GM21619 (cell line): ENCODE results near the gene NAGS.
"Not testable (repeated sequence)": the region's sequence is repeated elsewhere in the genome, so short reads cannot be mapped to it uniquely, and the experiment has no call there.

Experiments
- ATAC-seq: cut with Tn5 transposase; IDR thresholded peaks from one replicate; pipeline ENCODE4 v1.9.1; 2021; ENCODE audit not compliant: unreplicated experiment

The NAGS gene

DNA sequence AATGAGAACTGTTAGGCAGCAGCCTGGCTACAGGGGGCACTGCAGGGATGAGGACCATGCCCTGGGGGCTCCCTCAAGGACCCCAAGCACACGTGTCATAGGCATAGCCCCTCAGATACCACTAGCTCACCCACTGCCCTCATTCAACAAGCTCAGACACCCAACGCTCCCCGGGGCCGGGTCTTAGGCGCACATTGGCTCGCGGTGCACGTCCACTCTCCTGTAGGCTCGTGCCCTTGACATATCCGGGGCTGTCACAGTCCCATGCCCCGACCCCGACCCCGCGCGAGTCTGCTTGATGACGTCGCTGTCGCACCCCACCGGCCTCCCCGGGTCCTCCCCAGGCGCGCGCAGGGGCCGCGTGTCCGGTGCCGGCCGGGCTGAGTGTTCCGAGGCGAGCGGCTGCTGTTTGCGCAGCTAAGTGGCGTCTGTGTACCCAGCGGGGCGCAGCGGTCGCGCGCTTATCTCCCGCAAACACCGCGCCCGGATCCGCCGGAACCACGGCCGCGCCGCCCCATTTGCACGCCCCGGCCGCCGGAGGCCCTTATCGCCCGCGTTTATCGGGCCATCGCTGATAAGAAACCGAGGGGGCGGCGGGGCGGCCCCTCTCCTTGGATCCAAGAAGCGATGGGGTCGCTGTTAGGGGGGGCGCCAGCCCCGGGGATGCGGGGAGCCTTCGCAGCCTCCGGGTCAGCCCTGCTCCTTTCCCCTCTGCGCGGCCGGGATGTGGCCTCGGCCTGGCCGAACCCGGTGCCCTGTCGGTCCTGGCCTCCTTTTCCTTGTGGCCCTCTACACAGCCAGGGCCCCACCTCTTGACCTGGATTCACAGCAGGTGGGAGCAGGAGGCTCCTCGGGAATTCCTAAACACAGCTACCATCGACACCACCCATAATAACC is 20.7 kb upstream of the NAGS start:
- no peak for ATAC-seq

DNA sequence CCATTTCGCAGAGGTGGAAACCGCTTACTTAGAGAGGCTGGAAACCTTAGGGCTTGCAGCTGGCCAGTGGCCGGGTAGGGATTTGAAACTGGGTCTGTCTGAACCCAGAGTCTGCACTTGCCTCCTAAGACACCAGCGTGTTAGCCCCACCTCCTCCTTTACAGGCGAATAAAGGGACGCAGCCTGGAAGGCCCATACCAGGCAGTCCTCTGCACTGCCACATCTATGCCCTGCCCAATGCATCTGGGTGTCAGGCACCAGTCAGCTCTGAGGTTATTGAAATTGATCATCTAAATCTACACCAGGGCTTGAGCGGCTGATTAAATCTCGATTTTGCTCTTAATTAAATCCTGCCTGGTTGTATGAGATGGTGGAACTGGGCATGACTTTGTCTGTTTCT is 19.9 kb upstream of the NAGS start:
- no peak for ATAC-seq

DNA sequence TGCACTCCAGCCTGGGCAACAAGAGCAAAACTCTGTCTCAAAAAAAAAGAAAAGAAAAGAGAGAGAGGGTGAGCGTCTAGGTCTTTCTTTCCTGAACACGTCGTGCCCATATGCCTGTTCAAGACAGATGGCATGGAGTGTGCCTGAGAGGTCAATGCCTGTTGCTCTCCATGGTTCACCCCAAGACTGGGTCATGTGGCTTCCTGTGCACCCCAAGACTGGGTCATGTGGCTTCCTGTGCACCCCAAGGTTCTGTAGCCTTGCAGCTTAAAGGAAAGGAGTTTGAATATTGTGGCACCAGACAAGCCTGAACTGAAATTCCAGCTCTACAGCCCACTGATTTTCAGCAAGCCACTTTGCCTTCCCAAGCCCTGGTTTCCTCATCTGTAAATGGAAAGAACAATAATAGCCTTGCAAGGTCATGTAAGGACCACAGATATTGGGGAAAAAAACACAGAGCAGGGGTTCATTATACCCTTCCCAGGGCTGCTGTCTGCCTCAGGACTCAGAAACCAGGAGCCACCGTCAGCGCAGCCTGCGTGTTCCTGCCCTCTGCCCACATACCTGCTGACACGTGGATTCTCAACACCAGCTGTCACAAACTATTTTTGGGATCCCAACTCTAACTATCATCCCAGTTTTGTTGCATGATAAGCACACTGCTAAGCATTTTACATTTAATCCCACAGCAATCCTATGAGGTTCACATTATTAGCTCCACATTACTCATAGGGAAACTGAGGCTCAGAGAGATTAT is 18.0 kb upstream of the NAGS start:
- no peak for ATAC-seq

DNA sequence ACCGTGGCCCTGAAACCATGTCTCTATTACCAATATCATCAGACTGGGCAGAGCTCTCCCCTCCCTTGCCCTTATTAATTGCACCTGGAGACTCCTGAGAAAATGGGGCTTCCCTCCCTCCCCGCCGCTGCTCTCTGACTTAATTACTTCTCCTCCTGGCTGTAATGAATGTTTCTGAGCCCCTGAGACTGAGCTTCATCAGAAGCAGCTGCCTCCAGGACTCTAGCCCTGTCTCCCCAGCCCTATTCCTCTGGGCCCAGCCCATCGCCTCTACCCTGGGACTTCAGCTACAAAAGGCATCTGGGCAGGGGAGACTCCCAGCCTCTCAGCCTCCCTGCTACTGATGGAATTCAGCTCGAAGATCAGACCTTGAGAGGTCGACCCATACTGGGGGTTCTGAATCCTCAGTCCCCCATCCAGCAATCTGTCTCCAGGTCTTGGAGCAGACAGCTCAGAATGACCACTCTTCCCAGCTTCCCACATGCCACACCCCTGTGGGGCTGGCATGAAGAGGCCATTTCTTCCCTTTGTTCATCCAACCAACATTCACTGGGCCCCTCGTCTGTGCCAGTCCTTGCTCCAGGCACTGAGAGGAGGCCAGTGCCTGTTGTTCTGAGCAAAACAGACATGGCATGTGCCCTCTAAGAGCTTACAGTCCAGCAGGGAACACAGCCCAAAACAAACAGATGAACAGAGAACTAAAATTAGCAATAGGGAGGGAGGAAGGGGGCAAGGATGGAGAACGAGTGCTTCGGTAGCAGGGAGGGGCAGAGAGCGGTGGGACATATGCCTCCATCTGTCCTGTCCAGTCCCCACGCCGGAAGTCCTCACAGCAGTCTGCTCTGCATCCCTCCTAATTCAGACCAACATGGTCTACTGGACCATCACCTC is 17.0 kb upstream of the NAGS start:
- no peak for ATAC-seq

DNA sequence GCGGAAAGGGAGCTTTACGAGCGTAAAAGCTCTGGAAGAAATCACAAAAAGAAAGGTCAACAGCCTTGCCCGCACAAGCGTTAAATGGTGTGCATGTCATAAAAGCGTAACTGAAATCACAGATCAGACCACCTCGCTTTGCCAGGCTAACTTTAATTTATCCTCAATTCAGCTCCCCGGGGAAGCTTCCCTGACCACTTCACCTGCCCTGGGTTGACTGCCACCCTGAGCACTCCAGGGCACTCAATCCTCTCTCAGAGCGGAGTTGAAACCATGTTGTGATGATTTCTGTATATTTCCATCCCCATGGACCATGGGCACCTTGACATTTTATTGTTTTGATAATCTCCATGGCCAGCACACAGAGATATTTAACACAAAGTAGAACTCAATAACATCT is 16.1 kb upstream of the NAGS start:
- ATAC-seq, result no peak

DNA sequence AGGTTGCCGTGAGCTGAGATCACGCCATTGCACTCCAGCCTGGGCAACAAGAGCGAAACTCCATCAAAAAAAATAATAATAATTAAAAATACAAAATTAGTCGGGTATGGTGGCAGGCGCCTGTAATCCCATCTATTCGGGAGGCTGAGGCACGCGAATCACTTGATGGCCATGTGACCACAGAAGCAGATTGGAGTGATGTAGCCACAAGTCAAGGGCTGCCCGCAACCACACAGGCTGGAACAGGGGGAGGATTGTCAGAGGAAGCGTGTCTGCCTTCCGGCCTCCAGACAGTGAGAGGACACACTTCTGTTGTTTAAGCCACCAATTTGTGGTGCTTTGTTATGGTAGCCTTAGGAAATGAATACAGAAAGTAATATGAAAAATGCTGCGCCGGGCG is 11.8 kb upstream of the NAGS start:
- ATAC-seq, result no peak

DNA sequence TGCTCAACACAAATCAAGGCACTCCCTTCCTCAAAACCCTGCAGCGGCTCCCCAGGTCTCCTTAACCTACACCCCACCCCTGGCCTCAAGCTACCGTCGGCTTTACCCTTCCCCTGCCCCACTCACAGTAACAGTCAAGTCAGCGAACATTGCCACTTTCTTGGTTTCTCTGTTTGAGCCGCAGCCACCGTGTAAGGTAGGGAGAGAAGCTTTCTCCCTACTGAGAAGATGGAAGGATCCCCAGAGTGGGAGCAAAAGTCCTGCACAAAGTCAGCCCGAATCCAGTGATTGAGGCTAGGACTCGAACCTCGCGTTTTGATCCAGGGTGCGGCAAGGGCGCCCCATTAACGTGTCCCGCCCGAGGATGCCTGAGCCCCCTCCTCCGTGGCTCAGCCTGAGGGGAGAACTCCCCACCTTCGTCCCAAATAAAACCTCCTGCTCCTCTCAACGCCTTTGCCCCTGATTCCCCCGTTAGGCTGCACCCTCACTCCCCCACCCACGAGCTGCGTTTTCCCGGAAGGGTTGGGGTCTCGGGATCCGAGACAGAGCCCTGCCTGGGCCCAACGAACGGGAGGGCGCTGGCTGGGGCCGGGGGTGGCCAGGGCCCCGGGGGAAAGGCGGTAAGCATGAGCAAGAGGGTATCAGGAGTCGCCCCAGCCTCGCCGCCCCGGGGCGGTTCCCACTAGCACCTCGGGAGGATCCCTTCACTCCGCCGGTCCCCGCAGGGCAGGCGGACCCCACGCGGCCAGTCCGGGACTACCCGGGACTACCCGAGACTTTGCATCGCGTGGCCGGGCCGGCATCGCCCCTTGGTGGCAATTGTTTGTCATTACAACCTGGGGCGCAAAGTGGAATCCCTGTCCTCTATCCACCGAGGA is 9.9 kb upstream of the NAGS start:
- ATAC-seq, result no peak

DNA sequence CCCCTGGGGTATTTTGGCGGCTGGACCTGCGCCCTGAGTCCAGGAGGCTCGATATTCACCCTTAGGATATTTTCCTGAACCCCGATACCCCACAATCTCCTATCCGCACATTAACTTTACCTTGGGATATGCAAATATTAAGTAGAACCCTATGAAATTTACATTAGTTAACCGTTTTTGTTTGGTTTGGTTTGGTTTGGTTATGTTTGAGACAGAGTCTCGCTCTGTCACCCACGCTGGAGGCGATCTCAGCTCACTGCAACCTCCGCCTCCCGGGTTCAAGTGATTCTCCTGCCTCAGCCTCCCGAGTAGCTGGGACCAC is 9.3 kb upstream of the NAGS start:
- ATAC-seq, result no peak

DNA sequence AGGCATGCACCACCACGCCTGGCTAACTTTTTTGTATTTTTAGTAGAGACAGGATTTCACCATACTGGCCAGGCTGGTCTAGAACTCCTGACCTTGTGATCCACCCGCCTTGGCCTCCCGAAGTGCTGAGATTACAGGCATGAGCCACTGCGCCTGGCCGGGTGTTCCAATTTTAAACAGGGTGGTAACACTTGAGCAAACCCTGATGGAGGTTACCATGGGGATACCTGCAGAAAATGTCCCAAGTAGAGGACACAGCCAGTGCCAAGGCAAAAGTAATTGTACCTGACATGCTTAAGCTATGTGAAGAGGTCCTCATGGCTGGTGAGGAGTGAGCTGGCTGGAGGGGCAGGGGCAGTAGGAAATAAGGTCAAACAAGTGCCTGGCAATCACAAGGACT is 7.2 kb upstream of the NAGS start:
- ATAC-seq, result not testable (repeated sequence)

DNA sequence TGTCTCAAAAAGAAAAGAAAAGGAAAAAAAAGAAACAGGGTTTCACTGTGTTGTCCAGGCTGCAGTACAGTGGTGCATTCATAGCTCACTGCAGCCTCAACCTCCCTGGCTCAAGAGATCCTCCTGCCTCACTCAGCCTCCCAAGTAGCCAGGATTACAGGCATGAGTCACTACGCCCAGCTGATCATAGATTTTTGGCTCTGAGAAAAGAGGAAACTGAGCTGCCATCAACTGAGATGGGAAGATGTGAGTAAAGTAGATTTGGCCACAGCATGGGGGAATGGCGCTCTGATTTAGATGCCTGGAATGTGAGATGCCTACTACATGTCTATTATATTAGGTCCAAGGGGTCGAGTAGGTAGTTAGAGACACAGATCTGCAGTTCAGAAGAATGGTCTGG is 5.9 kb upstream of the NAGS start:
- ATAC-seq, result no peak

DNA sequence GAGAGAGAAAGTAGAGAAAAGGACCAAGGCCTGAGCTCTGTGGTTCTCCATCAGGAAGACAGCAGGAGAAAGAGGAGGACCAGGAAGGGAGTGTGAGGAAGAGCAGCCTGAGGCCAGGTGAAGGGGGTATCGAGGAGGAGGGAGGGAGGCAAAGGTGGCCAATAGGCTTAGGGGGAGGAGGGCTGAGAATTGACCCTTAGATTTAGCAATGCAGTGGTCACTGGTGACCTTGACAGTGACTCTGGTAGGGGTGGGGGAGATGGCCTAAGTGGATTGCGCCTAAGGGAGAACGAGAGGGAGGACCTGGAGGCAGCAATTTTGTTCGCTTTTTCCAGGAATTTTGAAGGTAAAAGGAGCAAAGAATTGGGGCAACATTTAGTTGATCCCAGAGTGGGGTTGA is 5.4 kb upstream of the NAGS start:
- no peak for ATAC-seq

DNA sequence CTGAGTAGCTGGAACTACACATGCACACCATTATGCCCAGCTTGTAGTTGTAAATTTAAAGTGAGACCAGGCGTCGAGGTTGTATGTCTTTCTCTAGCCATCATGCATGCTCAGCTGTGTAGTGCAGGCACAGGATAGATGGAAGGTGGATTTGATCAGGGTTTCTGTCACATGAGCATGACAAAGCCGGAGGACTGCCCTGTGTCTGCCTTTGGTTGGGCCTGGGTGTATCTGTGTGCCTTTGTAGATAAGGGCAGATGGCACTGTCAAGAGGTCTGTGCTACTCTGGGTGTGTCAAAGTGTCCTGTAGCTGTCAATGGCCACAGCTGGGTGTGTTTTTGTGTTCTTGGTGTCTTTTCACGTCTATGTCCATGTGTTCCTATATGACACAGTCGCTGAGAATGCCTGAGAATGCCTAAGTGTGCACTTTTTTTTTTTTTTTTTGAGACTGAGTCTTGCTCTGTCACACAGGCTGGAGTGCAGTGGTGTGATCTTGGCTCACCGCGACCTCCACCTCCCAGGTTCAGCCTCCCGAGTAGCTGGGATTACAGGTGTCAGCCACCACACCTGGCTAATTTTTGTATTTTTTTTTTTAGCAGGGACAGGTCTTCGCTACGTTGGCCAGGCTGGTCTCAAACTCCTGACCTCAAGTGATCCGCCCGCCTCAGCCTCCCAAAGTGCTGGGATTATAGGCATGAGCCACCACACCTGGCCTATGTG is 4.1 kb upstream of the NAGS start:
- ATAC-seq, result no peak

DNA sequence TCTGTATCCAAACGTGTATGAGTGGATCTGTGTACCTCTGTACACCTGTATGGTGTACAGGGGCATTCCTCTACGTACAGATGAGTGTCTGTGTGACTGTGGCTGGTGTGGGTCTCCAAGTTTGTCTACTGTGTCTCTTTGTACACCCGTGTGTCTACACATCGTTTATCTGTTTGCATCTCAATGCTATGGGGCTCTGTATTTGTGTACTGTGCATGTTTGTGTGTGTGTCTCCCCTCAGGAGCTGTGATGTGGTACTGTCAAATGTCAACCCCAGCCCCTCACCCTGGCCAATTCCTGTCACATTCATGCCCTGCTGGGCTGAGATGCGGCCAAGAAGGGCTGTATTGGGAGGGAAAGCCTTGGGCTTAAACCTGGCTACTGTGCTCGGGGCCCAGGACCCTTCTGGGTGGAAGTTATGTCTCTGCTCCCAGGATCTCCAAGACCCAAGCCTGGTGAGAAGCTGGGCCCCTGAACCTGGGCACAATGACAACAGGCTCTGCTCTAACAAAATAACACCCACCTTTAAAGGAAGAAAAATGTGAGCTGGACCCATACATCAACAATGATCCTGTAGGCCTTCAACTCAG is 3.5 kb upstream of the NAGS start:
- ATAC-seq, result no peak

DNA sequence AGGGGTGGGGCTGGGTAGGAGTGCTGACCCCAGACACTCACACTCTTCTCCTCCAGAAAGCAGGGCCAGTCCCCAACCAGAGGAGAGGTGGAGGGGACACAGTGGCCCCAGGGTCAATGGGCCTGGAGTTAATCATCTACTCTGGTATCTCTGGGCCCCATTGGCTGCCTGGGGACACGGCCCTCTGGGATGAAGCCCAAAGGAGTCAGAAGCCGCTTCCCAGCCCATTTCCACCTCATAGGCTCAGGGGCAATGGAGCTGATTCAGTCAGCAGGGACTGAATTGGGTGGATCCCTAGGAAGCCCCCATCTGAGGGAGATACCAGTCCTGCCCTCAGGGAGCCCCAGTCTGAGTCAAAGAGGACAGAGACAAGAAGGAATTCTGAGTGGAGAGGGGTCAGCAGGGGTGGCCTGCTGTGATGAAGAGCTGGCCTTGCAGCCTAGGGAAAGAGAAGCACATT is 2.9 kb upstream of the NAGS start:
- no peak for ATAC-seq

DNA sequence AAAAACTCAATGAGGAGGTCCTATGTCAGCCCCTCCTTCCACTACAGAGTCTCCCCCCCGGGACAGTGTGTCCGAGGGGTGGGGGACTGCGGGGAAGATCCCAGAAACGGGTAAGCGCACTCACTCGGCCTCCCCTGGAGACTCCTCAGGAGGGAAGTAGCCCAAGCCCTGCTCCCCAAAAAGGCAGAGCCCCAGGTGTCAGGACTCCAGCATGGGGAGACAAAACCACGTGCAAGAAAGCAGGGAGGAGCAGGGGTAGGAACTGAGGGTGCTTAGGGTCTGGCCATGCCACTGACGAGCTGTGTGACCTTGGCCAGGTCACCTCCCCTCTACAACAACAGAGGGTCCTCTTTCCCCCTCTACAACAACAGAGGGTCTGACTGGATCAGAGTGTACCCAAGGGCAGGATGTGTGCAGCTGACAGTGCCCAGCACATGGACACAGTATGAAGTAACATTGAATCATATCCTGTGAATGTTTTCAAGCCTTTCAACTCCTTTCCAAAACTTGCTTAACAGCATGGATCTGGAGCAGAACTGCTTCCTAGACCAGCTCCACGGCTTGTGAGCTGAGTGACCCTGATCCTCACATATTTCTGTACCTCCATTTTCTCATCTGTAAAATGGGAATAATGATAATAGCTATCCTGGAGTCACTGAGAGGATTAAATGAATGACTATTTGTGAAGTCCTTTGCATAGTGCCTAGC is 2.1 kb upstream of the NAGS start:
- ATAC-seq, result no peak

DNA sequence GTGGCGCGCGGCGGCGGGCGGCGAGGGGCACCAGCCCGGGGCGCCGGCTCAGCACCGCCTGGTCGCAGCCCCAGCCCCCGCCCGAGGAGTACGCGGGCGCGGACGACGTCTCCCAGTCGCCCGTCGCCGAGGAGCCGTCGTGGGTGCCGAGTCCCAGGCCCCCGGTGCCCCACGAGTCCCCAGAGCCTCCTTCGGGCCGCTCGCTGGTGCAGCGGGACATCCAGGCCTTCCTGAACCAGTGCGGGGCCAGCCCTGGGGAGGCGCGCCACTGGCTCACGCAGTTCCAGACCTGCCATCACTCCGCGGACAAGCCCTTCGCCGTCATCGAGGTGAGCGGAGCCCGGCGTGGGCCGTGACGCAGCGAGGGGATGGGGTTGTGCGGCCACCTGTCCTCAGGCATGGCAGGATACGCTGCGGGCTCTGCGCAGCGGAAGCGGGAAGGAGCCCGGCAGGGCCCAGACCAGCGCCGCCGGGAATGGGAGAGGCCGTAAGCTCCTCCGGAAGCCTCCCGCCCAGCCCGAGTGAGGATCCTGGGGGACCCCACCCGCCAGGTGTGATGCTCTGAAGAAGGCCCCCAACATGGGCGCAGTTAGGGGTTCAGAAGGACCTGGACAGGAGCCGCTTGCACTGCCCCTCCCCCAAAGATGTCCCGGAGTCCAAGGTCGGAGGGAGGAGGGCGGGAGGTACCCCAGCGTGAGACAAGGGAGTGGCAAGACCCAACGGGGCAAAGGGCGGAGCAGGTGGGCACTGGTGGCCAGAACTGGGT is 522 bp downstream of the NAGS start:
- no peak for ATAC-seq

DNA sequence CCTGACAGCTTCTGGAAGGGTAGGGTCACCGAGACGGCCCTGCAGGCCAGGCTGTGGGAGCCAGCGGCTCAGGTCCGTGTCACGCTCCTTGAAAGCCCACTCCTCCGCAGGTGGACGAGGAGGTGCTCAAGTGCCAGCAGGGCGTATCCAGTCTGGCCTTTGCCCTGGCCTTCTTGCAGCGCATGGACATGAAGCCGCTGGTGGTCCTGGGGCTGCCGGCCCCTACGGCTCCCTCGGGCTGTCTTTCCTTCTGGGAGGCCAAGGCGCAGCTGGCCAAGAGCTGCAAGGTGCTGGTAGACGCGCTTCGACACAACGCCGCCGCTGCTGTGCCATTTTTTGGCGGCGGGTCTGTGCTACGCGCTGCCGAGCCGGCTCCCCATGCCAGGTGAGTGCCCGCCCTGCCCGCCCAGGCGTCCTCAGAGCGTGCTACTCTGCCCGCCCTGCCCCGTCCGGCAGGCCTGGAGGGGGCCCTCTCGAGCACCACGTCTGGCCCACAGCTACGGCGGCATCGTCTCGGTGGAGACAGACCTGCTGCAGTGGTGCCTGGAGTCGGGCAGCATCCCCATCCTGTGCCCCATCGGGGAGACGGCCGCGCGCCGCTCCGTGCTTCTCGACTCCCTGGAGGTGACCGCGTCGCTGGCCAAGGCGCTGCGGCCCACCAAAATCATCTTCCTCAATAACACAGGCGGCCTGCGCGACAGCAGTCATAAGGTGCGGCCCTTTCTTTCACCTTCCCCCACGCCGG is 1.3 kb downstream of the NAGS start:
- no peak for ATAC-seq

DNA sequence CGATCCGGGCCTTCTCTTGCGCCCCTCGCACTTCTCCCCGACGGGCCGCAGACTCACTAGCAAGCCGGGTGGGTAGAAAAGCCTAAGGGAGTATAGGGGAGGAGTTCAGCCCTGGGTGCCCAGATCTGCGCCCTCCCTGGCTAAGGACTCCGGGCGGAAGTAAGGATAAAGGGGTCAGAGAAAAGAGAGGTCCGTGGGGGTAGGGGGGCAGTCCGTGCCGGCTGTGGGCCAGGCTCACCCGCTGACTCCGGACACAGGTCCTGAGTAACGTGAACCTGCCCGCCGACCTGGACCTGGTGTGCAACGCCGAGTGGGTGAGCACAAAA is 1.8 kb downstream of the NAGS start:
- no peak for ATAC-seq
